Fibroblast of the conjunctiva (primary cell): ENCODE measurements around the gene RNF14.
"Not testable (repeated sequence)": the region's sequence is repeated elsewhere in the genome, so short reads cannot be mapped to it uniquely, and the experiment has no call there.

Source experiments
- DNase-seq: peaks from one replicate; pipeline ENCODE4 v3.0.0-alpha.2; 2010; ENCODE audit warnings: low read depth

The RNF14 gene

GRCh38 chr5:141968914-141969608 is at the start of gene RNF14:
Gene RNF14, plus strand, starts transcription at chr5:141969105. Its CDS starts 4,484 bp downstream, at chr5:141973589.
- peak; percentile 89 for DNase-seq

- no peak for DNase-seq
These were observed 49.4 kb upstream of the RNF14 start for GRCh38 chr5:141919218-141920119.

- DNase-seq = no peak
These were observed 48.1 kb upstream of the RNF14 start for GRCh38 chr5:141920771-141921170.

GRCh38 chr5:141922827-141923447 is 46.0 kb upstream of the RNF14 start:
- not testable (repeated sequence) for DNase-seq

DNA sequence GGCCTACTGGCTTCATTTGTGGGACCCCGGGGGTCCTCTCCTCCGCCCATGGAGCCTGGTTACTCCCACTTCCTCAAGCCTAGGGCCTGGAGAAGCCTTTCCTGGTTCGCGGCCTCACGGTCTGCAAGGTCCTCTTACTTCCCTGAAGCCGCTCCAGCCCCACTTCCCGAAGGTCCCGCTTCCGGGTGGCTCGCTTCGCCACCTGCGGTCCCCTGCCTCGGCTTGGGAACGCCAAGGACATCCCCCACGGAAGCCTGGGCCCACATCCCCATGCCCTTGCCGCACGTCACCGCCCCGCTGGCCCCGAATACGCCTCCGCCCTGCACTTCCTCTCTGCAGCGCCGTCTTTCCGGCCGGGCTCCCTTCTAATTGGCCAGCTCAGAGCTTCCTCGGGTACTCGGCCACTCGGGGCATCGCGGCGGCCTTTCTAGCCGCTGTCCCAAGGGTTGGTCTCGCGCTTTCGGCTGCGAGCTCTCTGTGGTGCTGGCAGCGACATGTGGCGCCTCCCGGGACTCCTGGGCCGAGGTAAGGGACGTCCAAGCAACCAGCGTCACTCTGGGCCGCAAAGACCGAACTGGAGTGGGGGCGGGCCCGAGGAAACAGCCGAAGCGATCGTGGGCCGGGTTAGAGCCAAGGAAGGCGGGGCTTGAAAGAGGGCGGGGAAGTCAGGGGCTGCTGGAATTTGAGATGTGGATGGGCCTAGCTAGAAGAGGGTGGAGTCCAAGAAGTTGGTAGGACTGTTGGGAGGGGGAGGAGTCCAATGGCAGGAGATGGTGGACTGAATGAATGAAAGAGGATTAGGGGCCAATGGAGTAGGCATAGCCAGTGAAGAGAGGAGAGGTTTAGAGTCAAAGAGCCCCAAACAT is 45.2 kb upstream of the RNF14 start, which contains the start of gene DELE1:
Gene DELE1, plus strand, starts transcription at position 424 of the 866 bp plus-strand sequence. Its CDS starts 71 bp downstream, at position 495.
- DNase-seq = peak; percentile 85

DNA sequence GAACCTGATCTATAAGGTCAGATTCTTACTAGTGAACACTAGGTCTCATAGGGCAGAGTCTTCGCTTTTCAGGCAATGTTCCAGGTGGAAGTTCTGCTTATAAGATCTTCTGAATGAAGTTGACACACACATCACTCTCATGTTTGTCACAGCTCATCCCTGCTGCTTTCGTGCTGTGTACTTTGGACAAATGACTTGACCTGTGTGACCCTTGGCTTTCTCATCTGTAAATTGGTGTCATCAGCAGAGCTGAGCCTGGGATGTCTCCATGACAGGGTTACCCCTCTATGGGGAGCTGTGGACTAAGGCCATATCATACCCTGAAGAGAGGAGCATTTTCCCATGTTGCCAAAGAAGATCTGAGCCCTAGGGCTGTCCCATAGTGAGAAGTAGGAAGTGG is 42.5 kb upstream of the RNF14 start:
- DNase-seq = no peak

DNA sequence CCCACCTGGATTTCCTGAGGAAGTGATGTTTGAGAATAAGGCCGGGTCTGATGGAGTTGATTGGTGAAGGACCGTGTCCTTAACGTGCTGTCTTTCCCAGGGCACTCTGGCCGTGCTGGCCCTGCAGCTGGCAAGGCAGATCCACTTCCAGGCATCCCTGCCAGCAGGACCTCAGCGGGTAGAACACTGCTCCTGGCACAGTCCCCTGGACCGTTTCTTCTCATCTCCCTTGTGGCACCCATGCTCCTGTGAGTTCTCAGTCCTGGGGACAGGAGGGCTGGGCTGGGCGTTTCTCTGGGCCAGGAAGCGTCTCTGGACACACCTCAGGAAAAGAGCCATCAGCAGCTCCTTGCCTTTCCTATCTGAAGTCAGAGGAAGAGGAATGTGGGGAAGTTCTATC is 40.9 kb upstream of the RNF14 start:
- DNase-seq = no peak

DNA sequence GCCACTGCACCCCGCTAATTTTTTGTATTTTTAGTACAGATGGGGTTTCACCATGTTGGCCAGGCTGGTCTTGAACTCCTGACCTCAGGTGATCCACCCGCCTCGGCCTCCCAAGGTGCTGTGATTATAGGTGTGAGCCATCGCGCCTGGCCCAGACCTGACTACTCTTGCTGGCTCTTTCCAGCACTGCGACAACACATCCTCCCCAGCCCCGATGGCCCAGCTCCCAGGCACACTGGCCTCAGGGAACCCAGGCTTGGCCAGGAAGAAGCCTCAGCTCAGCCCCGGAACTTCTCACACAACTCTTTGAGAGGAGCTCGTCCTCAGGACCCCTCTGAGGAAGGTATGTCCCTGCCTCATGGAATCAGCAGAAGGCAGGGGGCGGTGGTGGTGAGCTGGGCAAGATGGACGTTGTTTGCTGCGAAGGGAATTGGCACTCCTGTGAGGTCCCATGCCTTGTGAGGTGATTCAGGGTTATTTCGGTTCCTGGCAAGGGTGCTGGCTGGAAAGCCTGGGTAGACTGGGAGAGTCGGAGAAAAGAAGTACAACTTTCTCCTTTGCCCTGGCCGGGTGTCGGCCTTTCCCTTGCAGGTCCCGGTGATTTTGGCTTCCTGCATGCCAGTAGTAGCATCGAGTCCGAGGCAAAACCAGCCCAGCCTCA is 39.4 kb upstream of the RNF14 start:
- no peak for DNase-seq

GRCh38 chr5:141931694-141932093 is 37.2 kb upstream of the RNF14 start:
- no peak for DNase-seq

DNA sequence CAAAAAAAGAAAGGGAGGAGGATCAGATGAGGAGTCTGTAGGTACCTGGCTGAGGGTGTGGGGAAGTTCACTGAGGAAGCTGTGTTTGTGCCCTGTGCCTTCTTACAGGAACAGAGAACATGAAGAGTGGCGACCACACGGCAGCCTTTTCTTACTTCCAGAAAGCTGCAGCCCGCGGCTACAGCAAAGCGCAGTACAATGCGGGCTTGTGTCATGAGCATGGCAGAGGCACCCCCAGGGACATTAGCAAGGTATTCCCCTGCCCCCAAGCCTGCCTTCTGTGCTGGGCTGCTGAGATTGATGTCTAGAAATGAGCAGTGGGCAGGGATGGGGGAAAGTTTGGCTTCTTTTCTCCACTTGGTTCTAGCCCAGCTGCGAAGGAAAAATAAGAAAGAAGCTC is 35.8 kb upstream of the RNF14 start:
- DNase-seq = no peak

GRCh38 chr5:141934099-141934844 is 34.6 kb upstream of the RNF14 start:
- DNase-seq = no peak

- no peak for DNase-seq
These were observed 33.4 kb upstream of the RNF14 start for GRCh38 chr5:141935538-141935937.

- no peak for DNase-seq
These were observed 28.1 kb upstream of the RNF14 start for GRCh38 chr5:141940695-141941271.

DNA sequence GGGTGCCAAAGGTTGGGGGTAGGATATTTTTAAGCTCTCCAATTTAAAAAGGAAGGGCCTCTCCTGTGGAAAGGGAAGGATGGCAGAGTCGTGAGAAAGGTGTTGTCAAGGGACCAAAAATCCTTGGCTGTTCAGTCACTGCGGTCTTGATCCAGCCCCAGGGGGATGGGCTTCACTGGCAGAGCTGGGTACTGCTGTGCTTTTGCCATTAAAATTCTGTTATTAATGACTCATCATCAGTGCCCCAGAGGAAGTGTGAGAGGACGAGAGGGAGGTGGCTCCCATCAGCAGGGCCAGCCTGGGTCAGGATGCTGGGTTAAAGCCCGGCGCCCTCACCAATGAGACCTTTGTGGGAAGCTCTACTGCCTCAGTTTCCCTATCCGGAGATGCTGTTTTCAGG is 27.6 kb upstream of the RNF14 start:
- no peak for DNase-seq

GRCh38 chr5:141941779-141942178 is 27.1 kb upstream of the RNF14 start:
- DNase-seq = no peak

DNA sequence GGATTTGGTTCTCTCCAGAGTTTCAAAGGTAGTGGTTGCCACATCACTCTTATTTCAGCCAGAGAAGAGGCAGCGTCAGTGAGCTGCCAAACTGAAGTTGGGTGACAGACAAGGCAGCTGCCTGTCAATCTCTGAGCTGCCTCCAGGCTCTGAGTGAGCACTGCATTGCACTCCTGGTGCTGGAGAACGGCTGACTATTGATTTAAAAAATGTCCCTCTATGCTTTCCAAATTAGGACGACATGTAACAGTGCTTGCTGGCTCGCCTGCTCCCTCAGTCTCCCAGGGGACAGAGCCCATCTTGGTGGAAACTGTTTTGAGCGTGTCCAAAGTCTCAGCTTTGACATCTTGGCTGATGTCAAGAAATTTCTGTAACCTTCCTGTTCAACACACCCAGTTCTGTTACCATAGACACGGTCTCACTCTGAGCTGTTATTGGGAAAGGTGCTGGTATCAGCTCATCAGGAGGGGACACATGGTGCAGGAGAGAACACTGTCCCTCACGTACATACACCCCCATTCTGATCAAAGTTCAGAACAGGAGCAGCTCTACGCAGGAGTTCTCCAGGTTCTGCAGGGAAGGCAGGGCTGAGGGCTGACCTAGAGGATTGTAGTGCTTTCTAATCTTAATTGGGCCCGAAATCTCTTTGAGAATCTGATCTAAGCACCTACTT is 26.6 kb upstream of the RNF14 start:
- DNase-seq = no peak

DNA sequence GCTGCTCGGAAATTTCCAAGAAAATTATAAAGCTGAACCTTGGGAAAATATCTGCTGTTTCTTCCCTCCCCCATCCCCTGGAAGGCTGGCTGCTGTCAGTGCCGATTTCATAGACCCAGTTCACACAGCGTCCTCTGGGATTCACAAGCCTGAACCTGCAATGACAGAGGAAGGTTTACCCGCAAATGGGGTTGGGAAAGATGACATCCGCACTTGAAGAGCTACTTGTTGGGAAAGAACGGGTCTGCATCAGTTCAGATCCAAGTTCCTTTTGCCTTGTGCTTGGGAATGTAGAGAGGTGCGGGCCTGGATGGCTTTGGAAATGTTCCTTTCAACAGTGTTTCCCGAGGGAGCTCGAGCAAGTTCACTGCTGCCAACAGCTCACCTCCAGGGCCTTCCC is 24.8 kb upstream of the RNF14 start:
- no peak for DNase-seq

DNA sequence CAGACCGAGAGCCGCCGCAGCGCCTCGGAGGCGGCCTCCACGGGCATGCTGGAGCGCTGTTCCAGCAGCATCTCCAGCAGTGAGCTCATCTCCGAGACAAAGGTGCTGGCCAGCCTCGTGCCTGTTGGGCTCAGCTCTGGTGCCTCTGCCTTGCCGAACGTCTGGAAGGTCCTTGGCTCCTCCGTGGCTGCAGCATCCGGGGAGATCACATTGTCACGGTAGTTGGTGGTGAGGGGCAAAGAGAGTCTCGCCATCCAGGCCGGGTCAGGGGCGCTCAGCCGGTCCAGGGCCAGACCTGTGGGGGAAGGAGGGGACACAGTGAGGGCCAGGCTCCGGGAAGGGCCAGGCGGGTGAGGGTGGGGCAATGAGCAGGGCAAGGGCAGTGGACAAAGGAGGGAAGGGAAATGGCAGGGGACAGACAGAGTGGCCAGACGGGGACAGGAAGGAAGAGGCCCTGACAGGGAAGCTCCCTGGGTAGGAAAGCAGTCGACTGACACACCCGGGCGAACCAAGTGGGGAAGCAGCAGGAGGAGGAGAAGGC is 23.3 kb upstream of the RNF14 start:
- no peak for DNase-seq

- DNase-seq = no peak
These were observed 21.6 kb upstream of the RNF14 start for GRCh38 chr5:141947316-141947715.
